K562 (cell line): ENCODE data around the gene FTL. TPM values are rescaled to one million over a fixed set of nuclear protein-coding genes. Genes with fewer than 3 reads are reported as not detected.

Experiments
- ERF ChIP-seq: fragments of 450-650 bp; formaldehyde crosslinking; IDR thresholded peaks from 2 replicates; pipeline ENCODE4 v1.4.0; 2020; ENCODE audit warnings: mild to moderate bottlenecking, mixed read lengths
- HNRNPLL ChIP-seq: fragments of 200-400 bp; formaldehyde crosslinking; IDR thresholded peaks from 2 replicates; pipeline ENCODE4 v1.6.1; 2017; ENCODE audit warnings: low read length, low read depth, mild to moderate bottlenecking; ENCODE audit not compliant: poor library complexity, severe bottlenecking
- MYBL2 ChIP-seq, 2 experiments: fragments of 450-650 bp in 1 of 2; sonication (generic) in 1 of 2; formaldehyde crosslinking in 1 of 2; IDR thresholded peaks; 2 replicates each; pipeline versions ENCODE4 v1.6.1 to v1.8.1; 2017 to 2022; ENCODE audit warnings: borderline replicate concordance in 1 of 2, inconsistent platforms in 1 of 2, low read depth in 1 of 2, mild to moderate bottlenecking in 1 of 2, missing genetic modification reagents in 1 of 2, moderate library complexity in 1 of 2
- NCOA1 ChIP-seq: fragments of 450-650 bp; IDR thresholded peaks from 2 replicates; pipeline ENCODE4 v1.6.1; 2016; ENCODE audit warnings: low read depth
- NEUROD1 ChIP-seq: fragments of 150-350 bp; IDR thresholded peaks from 2 replicates; pipeline ENCODE4 v1.6.1; 2014; ENCODE audit warnings: borderline replicate concordance, low read length, low read depth; ENCODE audit not compliant: partially characterized antibody
- SMC3 ChIP-seq: conservative IDR thresholded peaks from 2 replicates; pipeline ENCODE4 v1.6.1; 2011; ENCODE audit warnings: low read depth, low read length, improper control_type of control experiment; ENCODE audit not compliant: insufficient read depth
- TAF1 ChIP-seq: IDR thresholded peaks from 2 replicates; pipeline ENCODE4 v1.6.1; 2011; ENCODE audit warnings: mild to moderate bottlenecking, low read length, moderate library complexity; ENCODE audit not compliant: insufficient read depth, control insufficient read depth, severe bottlenecking; ENCODE audit errors: extremely low read depth
- ZNF12 ChIP-seq: sonication (generic); formaldehyde crosslinking; IDR thresholded peaks from 2 replicates; pipeline ENCODE4 v1.4.0; 2020; ENCODE audit warnings: mild to moderate bottlenecking, missing genetic modification reagents
- polyA plus RNA-seq, 8 experiments: library from polyadenylated mRNA; depleted of rRNA in 4 of 8; stranded (reverse) in 5 of 8; unstranded in 3 of 8; fragments of >200 nt; fragmentation: Nextera tagmentation in 2 of 8; fragmentation: Illumina TruSeq in 1 of 8; extraction: Ambion mirVana in 2 of 8; extraction: Trizol in 1 of 8; gene quantifications; 2 replicates each; pipeline versions ENCODE4 v1.2.1 to v1.2.3, GENCODE V29; 2011 to 2014; ENCODE audit warnings: inconsistent platforms in 1 of 8, missing spikeins in 1 of 8
- total RNA-seq, 7 experiments: library from RNA; depleted of rRNA in 6 of 7; stranded (reverse); fragments of >200 nt in 6 of 7; fragmentation: Illumina TruSeq in 2 of 7; extraction: Trizol in 2 of 7; gene quantifications; 2 replicates each; pipeline versions ENCODE4 v1.2.1 to v1.2.3, GENCODE V29; 2011 to 2021; ENCODE audit warnings: low replicate concordance in 1 of 7
- TF ChIP-seq, protein P1 (sequence below), 2 experiments: fragments of 450-650 bp in 1 of 2; sonication (generic) in 1 of 2; formaldehyde crosslinking; conservative IDR thresholded peaks; 2 replicates each; pipeline versions ENCODE4 v1.4.0 to v1.8.1; 2020 to 2022; ENCODE audit warnings: mild to moderate bottlenecking in 1 of 2, missing genetic modification reagents in 1 of 2
- TF ChIP-seq, protein P2 (sequence below): fragments of 250-450 bp; sonication (Bioruptor Pico); IDR thresholded peaks from 2 replicates; pipeline ENCODE4 v1.5.0; 2021; ENCODE audit warnings: mild to moderate bottlenecking, moderate library complexity
- TF ChIP-seq, protein P3 (sequence below), 2 experiments: fragments of 450-650 bp in 1 of 2; sonication (generic) in 1 of 2; formaldehyde crosslinking in 1 of 2; IDR thresholded peaks; 2 replicates each; pipeline versions ENCODE4 v1.7.1 to v1.9.0; 2016 to 2022; ENCODE audit warnings: inconsistent platforms in 1 of 2, mild to moderate bottlenecking in 1 of 2, missing genetic modification reagents in 1 of 2

The FTL gene
- total and polyA plus RNA-seq, 9 of the 15 experiments (the other 6 are each of a cell fraction or from before 2014, with no cell fraction given), result 1,231 to 27,415 (median 3,965) TPM

DNA sequence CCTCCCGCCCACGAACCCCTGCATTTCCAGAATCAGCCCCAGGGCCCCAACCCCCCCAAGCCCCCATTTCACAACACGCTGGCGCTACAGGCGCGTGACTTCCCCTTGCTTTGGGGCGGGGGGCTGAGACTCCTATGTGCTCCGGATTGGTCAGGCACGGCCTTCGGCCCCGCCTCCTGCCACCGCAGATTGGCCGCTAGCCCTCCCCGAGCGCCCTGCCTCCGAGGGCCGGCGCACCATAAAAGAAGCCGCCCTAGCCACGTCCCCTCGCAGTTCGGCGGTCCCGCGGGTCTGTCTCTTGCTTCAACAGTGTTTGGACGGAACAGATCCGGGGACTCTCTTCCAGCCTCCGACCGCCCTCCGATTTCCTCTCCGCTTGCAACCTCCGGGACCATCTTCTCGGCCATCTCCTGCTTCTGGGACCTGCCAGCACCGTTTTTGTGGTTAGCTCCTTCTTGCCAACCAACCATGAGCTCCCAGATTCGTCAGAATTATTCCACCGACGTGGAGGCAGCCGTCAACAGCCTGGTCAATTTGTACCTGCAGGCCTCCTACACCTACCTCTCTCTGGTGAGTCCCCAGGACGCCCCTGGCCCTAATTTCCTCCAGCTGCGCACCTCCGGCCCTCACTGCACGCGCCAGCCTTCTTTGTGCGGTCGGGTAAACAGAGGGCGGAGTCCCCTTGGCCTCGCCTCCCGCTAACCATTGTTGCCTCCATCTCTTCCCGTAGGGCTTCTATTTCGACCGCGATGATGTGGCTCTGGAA, at the start of gene FTL (continued):
- no peak for TF ChIP-seq NCOA1
- TF ChIP-seq NEUROD1, result peak; percentile 86
- TF ChIP-seq HNRNPLL, result peak; percentile 82
- TF ChIP-seq SMC3, result 0 out of 2 replicates have a peak, but pooled peaks have one; percentile 15
- TF ChIP-seq, protein P1, sequence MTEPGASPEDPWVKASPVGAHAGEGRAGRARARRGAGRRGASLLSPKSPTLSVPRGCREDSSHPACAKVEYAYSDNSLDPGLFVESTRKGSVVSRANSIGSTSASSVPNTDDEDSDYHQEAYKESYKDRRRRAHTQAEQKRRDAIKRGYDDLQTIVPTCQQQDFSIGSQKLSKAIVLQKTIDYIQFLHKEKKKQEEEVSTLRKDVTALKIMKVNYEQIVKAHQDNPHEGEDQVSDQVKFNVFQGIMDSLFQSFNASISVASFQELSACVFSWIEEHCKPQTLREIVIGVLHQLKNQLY (CRISPR knock-in tag; conservative IDR thresholded peaks at IDR 0.05), result peak; percentile 66 to 86; a peak in 1 of 4 replicates
- TF ChIP-seq, protein P2, sequence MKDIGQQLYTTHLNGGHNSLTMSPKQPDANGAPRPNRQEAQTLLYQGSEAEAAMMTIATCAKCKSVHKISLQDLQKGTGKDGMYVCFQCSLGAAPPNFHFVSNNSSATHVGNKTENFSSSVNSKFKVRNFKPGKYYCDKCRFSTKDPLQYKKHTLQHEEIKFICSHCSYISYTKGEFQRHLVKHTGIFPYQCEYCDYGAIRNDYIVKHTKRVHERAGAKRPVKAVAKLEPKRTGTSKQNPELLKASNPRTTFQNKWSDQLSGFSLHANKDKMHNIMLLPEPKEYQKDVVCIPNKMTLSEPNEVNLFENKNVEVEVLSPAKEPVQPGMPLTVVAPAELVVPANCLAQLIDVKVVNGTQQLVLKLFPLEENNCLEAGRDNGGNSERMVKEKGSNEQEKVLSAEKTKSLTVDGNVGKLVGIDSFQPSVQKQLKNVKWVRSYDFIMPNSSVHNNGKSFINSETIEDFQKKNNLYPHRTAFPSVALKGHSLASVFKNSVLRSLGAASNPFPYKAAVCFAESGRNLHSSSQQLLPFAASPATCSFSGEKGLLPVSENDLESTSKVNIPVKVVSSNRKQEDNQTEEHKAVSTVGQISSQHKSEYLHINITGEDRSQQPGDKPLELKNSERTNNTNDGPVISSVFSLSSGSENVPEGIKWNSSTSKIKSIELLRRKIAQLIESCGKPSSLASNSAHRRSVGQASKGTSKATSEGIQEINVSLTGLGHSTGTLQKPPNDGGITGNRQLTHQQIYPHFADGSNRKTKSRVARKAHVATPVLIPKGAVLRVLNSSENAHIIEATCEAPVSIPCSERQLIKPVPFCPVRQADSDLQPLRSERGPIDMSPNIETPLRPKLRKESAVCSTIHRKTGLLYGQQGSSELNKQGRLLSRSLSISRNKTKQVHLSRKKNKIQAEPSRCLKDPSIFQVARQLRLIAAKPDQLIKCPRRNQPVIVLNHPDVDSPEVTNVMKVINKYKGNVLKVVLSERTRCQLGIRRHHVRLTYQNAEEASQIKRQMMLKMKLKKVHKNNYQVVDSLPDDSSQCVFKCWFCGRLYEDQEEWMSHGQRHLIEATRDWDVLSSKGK (CRISPR knock-in tag), result no peak
- TF ChIP-seq ZNF12 (CRISPR knock-in tag), result peak; percentile 79
- no peak for TF ChIP-seq MYBL2 (IDR thresholded peaks at IDR 0.05; ENCODE audit: low read depth)
- TF ChIP-seq MYBL2 (CRISPR knock-in tag; IDR thresholded peaks at IDR 0.05; ENCODE audit: borderline replicate concordance), result no peak
- peak; percentile 16; the same call in 1 of the 2 replicates for TF ChIP-seq ERF (CRISPR knock-in tag)
- TF ChIP-seq TAF1, result peak; percentile 99
- TF ChIP-seq, protein P3, sequence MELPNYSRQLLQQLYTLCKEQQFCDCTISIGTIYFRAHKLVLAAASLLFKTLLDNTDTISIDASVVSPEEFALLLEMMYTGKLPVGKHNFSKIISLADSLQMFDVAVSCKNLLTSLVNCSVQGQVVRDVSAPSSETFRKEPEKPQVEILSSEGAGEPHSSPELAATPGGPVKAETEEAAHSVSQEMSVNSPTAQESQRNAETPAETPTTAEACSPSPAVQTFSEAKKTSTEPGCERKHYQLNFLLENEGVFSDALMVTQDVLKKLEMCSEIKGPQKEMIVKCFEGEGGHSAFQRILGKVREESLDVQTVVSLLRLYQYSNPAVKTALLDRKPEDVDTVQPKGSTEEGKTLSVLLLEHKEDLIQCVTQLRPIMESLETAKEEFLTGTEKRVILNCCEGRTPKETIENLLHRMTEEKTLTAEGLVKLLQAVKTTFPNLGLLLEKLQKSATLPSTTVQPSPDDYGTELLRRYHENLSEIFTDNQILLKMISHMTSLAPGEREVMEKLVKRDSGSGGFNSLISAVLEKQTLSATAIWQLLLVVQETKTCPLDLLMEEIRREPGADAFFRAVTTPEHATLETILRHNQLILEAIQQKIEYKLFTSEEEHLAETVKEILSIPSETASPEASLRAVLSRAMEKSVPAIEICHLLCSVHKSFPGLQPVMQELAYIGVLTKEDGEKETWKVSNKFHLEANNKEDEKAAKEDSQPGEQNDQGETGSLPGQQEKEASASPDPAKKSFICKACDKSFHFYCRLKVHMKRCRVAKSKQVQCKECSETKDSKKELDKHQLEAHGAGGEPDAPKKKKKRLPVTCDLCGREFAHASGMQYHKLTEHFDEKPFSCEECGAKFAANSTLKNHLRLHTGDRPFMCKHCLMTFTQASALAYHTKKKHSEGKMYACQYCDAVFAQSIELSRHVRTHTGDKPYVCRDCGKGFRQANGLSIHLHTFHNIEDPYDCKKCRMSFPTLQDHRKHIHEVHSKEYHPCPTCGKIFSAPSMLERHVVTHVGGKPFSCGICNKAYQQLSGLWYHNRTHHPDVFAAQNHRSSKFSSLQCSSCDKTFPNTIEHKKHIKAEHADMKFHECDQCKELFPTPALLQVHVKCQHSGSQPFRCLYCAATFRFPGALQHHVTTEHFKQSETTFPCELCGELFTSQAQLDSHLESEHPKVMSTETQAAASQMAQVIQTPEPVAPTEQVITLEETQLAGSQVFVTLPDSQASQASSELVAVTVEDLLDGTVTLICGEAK (IDR thresholded peaks at IDR 0.05), result no peak
- TF ChIP-seq, protein P3 (CRISPR knock-in tag; IDR thresholded peaks at IDR 0.05), result 0 out of 2 replicates have a peak, but pooled peaks have one; percentile 30
